Sigmoid colon (tissue), 7 donors: ENCODE results near the gene STON2. TPM values are rescaled to one million over a fixed set of nuclear protein-coding genes. Genes with fewer than 3 reads are reported as not detected.
"Not testable (repeated sequence)": the region's sequence is repeated elsewhere in the genome, so short reads cannot be mapped to it uniquely, and the experiment has no call there.

Experiments used
- DNase-seq: peaks from one replicate; pipeline ENCODE4 v3.0.0-alpha.2; 2019
- H3K27ac ChIP-seq, 4 donors: fragments of 200-600 bp; sonication (generic); one replicate each; pipeline ENCODE4 v1.5.1; 2016 to 2019; ENCODE audit warnings: mild to moderate bottlenecking in 1 of 4
- H3K27me3 ChIP-seq, 3 donors: fragments of 200-600 bp; sonication (generic); one replicate each; pipeline ENCODE4 v1.5.1; 2019; ENCODE audit warnings: mild to moderate bottlenecking in 1 of 3
- H3K36me3 ChIP-seq, 4 donors: fragments of 200-600 bp; sonication (generic); one replicate each; pipeline ENCODE4 v1.5.1; 2016 to 2019
- H3K4me1 ChIP-seq, 4 donors: fragments of 200-600 bp; sonication (generic); one replicate each; pipeline ENCODE4 v1.5.1; 2017 to 2019
- H3K4me3 ChIP-seq, 4 donors: fragments of 200-600 bp; sonication (generic); one replicate each; pipeline ENCODE4 v1.5.1; 2017 to 2019; ENCODE audit warnings: mild to moderate bottlenecking in 2 of 4, moderate library complexity in 1 of 4
- H3K9me3 ChIP-seq, 4 donors: fragments of 200-600 bp in 3 of 4; sonication (generic) in 3 of 4; one replicate each; pipeline versions ENCODE4 v1.5.1 to v1.6.1; 2013 to 2019
- CTCF ChIP-seq, 4 experiments: fragments of 450-650 bp in 3 of 4; fragments of 200-600 bp in 1 of 4; IDR thresholded peaks; one replicate each; pipeline ENCODE4 v1.5.1; 2016 to 2019; ENCODE audit warnings: antibody characterized with exemption in 4 of 4, mild to moderate bottlenecking in 3 of 4, moderate library complexity in 2 of 4
- EP300 ChIP-seq, 4 donors: sonication (generic); formaldehyde crosslinking; IDR thresholded peaks; one replicate each; pipeline ENCODE4 v1.6.1; 2017; ENCODE audit warnings: antibody characterized with exemption in 4 of 4
- POLR2A ChIP-seq, 2 donors: fragments of 450-650 bp; IDR thresholded peaks; one replicate each; pipeline ENCODE4 v1.6.1; 2016; ENCODE audit warnings: antibody characterized with exemption in 2 of 2, mild to moderate bottlenecking in 2 of 2, moderate library complexity in 2 of 2
- POLR2AphosphoS5 ChIP-seq, 4 donors: sonication (generic); formaldehyde crosslinking; IDR thresholded peaks; one replicate each; pipeline ENCODE4 v1.6.1; 2017; ENCODE audit warnings: antibody characterized with exemption in 4 of 4
- WGBS, 2 donors: extraction: QIAGEN DNeasy Blood & Tissue Kit; methylation state at CpG; one replicate each; pipeline ENCODE4 v1.1.7; 2013; 5-methylcytosine and 5-hydroxymethylcytosine counted together
- intact Hi-C: fragments of 100-400 bp; cut with DNase I; formaldehyde crosslinking; loops from one replicate; pipeline ENCODE4 v1.15.1; 2023
- polyA plus RNA-seq, 3 donors: library from polyadenylated mRNA; stranded (reverse); fragments of 200-250 nt; gene quantifications; one replicate each; pipeline ENCODE4 v1.2.3, GENCODE V29; 2013
- total RNA-seq, 4 donors: library from RNA; depleted of rRNA; stranded (reverse); fragments of >200 nt; gene quantifications; one replicate each; pipeline ENCODE4 v1.1.0, GENCODE V29; 2016
- donor health status: healthy with polysubstance abuse.
- donor health status: Bipolar disorder and iron deficiency.
- donor health status: healthy.

Gene STON2
- total and polyA plus RNA-seq, 7 donors: 2.9 to 15.6 (median 12.2) TPM

DNA sequence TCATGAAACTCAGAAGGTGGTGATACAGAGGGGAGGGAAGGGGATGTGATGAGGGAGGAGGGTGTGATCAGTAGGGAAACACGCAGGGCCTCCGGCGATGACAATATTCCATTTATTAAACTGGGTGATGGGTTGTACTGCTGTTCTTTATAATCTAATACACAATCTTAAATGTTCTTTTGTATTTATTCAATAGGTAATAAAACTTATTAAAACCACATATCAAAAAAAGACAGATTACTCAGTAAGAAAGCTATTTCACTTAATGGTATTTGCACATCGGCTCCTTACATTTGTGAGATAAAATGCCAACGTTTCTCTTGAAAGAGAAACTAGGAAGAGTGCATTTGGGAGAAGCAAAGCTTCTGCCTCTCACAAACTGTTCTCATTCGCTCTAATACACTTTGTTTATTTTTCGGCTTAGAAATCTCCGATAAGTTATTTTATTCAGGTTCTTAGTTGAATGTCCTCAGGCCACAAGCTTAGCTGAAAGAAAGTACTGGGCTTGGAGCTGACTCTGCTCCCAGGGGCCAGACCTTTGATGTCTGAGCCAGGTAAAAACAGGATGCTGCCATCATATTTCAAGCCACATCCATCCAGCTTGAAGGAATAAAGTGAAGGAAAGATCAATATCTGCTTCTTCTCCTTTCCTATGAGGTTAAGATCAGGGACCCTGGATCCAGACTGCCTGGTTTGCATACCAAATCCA, 17.5 kb downstream of the STON2 start:
- no peaks in the 10 kb centered on the region for H3K36me3 ChIP-seq
- H3K4me1 ChIP-seq: no peaks in the 10 kb centered on the region
- 84 to 90% methylated on average over 8 of the region's 8 CpGs for WGBS, 2 donors
- no peak for DNase-seq
- H3K27me3 ChIP-seq: no peaks in the 10 kb centered on the region
- intact Hi-C loops: no loop called here
- no peak overlapping the region for H3K4me3 ChIP-seq
- TF ChIP-seq CTCF (IDR thresholded peaks at IDR 0.05) (no peak), POLR2A (IDR thresholded peaks at IDR 0.05) (no peak), POLR2AphosphoS5 (IDR thresholded peaks at IDR 0.05) (no peak), EP300 (IDR thresholded peaks at IDR 0.05) (no peak)
- no peak overlapping the region for H3K27ac ChIP-seq
- H3K9me3 ChIP-seq: no peaks in the 10 kb centered on the region

DNA sequence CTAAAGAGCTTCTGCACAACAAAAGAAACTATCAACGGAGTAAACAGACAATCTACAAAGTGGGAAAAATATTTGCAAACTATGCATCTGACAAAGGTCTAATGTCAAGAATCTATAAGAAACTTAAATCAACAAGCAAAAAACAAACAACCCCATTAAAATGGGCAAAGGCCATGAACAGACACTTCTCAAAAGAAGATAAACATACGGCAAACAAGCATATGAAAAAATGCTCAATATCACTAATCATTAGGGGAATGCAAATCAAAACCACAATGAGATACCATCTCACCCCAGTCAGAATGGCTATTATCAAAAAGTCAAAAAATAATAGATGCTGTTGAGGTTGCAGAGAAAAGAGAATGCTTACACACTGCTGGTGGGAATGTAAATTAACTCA, 20.1 kb downstream of the STON2 start:
- intact Hi-C loops, H3K36me3 ChIP-seq, H3K9me3 ChIP-seq, H3K27ac ChIP-seq, H3K27me3 ChIP-seq, H3K4me3 ChIP-seq, DNase-seq, H3K4me1 ChIP-seq: not testable (repeated sequence)
- WGBS, 2 donors: 68 to 69% methylated on average over 2 of the region's 2 CpGs

- DNase-seq: no peak
- Histone ChIP-seq H3K9me3 (no peaks in the 10 kb centered on the region), H3K36me3 (no peaks in the 10 kb centered on the region), H3K4me1 (no peaks in the 10 kb centered on the region), H3K27me3 (no peaks in the 10 kb centered on the region), H3K27ac (no peak overlapping the region), H3K4me3 (no peak overlapping the region)
- intact Hi-C loops: no loop called here
- 91 to 97% methylated on average over 1 of the region's 1 CpG for WGBS, 2 donors
- TF ChIP-seq CTCF (IDR thresholded peaks at IDR 0.05) (no peak), EP300 (IDR thresholded peaks at IDR 0.05) (no peak), POLR2AphosphoS5 (IDR thresholded peaks at IDR 0.05) (no peak), POLR2A (IDR thresholded peaks at IDR 0.05) (no peak)
Measured at GRCh38 chr14:81371802-81372201, 28.3 kb downstream of the STON2 start.

- WGBS, 2 donors: 82 to 88% methylated on average over 4 of the region's 4 CpGs
- no peak for TF ChIP-seq CTCF (IDR thresholded peaks at IDR 0.05)
- no peak for TF ChIP-seq EP300 (IDR thresholded peaks at IDR 0.05)
- TF ChIP-seq POLR2A (IDR thresholded peaks at IDR 0.05): no peak
- TF ChIP-seq POLR2AphosphoS5 (IDR thresholded peaks at IDR 0.05): no peak
- H3K4me1 ChIP-seq: no peaks in the 10 kb centered on the region
- DNase-seq: no peak
- no peak overlapping the region for H3K27ac ChIP-seq
- no peaks in the 10 kb centered on the region for H3K27me3 ChIP-seq
- H3K36me3 ChIP-seq: no peaks in the 10 kb centered on the region
- intact Hi-C loops: no loop called here
- H3K4me3 ChIP-seq: no peak overlapping the region
- H3K9me3 ChIP-seq: no peaks in the 10 kb centered on the region
Measured at GRCh38 chr14:81367563-81367962, 32.6 kb downstream of the STON2 start.

- H3K27me3 ChIP-seq: no peaks in the 10 kb centered on the region
- TF ChIP-seq CTCF (IDR thresholded peaks at IDR 0.05): no peak
- TF ChIP-seq POLR2A (IDR thresholded peaks at IDR 0.05): no peak
- TF ChIP-seq EP300 (IDR thresholded peaks at IDR 0.05): no peak
- no peak for TF ChIP-seq POLR2AphosphoS5 (IDR thresholded peaks at IDR 0.05)
- no peaks in the 10 kb centered on the region for H3K4me1 ChIP-seq
- no peaks in the 10 kb centered on the region for H3K9me3 ChIP-seq
- H3K4me3 ChIP-seq: no peak overlapping the region
- no peak for DNase-seq
- WGBS, 2 donors: 94 to 95% methylated on average over 7 of the region's 7 CpGs
- no peaks in the 10 kb centered on the region for H3K36me3 ChIP-seq
- intact Hi-C loops: no loop called here
- H3K27ac ChIP-seq: no peak overlapping the region
Measured at GRCh38 chr14:81366884-81367283, 33.2 kb downstream of the STON2 start.
